ENCODE results near the gene STK32B. TPM values are rescaled to one million over a fixed set of nuclear protein-coding genes. Genes with fewer than 3 reads are reported as not detected.

The STK32B gene
- total RNA-seq, 2 experiments from 2014 or later: not detected

- H2AFZ ChIP-seq (ENCODE audit: low read length): peak overlapping the region; percentile 73; the same call in 1 of the 2 replicates
- no peak for TF ChIP-seq CTCF (conservative IDR thresholded peaks at IDR 0.05; ENCODE audit: low read length)
- TF ChIP-seq EZH2phosphoT487 (IDR thresholded peaks at IDR 0.05; ENCODE audit: borderline replicate concordance, low read depth, low read length): no peak
- ChIA-PET POLR2A (interaction anchor here (0.7 kb wide), 1 partner anchor 811 kb away, joined by 5 read pairs; no protein-coding TSS in a partner anchor), CTCF (ENCODE audit: unreplicated experiment) (no interaction called here)
- H4K20me1 ChIP-seq (ENCODE audit: insufficient read depth, low read length): no peaks in the 10 kb centered on the region
- intact Hi-C loops (cut with micrococcal nuclease; ENCODE audit: unreplicated experiment): no loop called here
- no peak overlapping the region for H3K27ac ChIP-seq (ENCODE audit: low read depth, low read length, poor library complexity, severe bottlenecking)
- H3K36me3 ChIP-seq (ENCODE audit: insufficient read depth, low read length): no peaks in the 10 kb centered on the region
- no peaks in the 10 kb centered on the region for H3K9me3 ChIP-seq (ENCODE audit: low read length)
- BruUV-seq (replicated peaks): no TSS peak
- no peak overlapping the region for H3K4me2 ChIP-seq (ENCODE audit: low read length)
- H3K9me2 ChIP-seq (ENCODE audit: insufficient read depth, low read length): no peaks in the 10 kb centered on the region
- no peaks in the 10 kb centered on the region for H3K79me2 ChIP-seq (ENCODE audit: insufficient read depth, low read depth, low read length)
- H3K4me1 ChIP-seq (ENCODE audit: insufficient read depth, low read length, poor library complexity, severe bottlenecking): peaks cover 14% of the 10 kb centered on the region
- H3K4me3 ChIP-seq (ENCODE audit: low read depth, low read length, poor library complexity, severe bottlenecking): no peak overlapping the region
- DNase-seq (ENCODE audit: low spot score): no peak
Measured at GRCh38 chr4:5032813-5033212, 18.5 kb upstream of the STK32B start.

- no peaks in the 10 kb centered on the region for H3K79me2 ChIP-seq (ENCODE audit: insufficient read depth, low read depth, low read length)
- no TSS peak for BruUV-seq (replicated peaks)
- H3K4me1 ChIP-seq (ENCODE audit: insufficient read depth, low read length, poor library complexity, severe bottlenecking): peaks cover 14% of the 10 kb centered on the region
- no peak overlapping the region for H3K4me3 ChIP-seq (ENCODE audit: low read depth, low read length, poor library complexity, severe bottlenecking)
- TF ChIP-seq EZH2phosphoT487 (IDR thresholded peaks at IDR 0.05; ENCODE audit: borderline replicate concordance, low read depth, low read length) (no peak), CTCF (conservative IDR thresholded peaks at IDR 0.05; ENCODE audit: low read length) (no peak)
- CTCF ChIA-PET (ENCODE audit: unreplicated experiment): no interaction called here
- no peaks in the 10 kb centered on the region for H3K9me2 ChIP-seq (ENCODE audit: insufficient read depth, low read length)
- intact Hi-C loops (cut with micrococcal nuclease; ENCODE audit: unreplicated experiment): no loop called here
- peak overlapping the region; percentile 73 for H2AFZ ChIP-seq (ENCODE audit: low read length)
- no peaks in the 10 kb centered on the region for H3K36me3 ChIP-seq (ENCODE audit: insufficient read depth, low read length)
- no peaks in the 10 kb centered on the region for H3K9me3 ChIP-seq (ENCODE audit: low read length)
- POLR2A ChIA-PET: no interaction called here
- 0 out of 2 replicates have a peak overlapping the region, but pooled peaks have one; percentile 1 for H3K4me2 ChIP-seq (ENCODE audit: low read length)
- H3K27ac ChIP-seq (ENCODE audit: low read depth, low read length, poor library complexity, severe bottlenecking): no peak overlapping the region
- DNase-seq (ENCODE audit: low spot score): peak; percentile 42
- no peaks in the 10 kb centered on the region for H4K20me1 ChIP-seq (ENCODE audit: insufficient read depth, low read length)
Measured at GRCh38 chr4:5033281-5033841, 17.9 kb upstream of the STK32B start.

- BruUV-seq (replicated peaks): no TSS peak
- Histone ChIP-seq H2AFZ (ENCODE audit: low read length) (peak overlapping the region; percentile 73; the same call in 1 of the 2 replicates), H3K9me2 (ENCODE audit: insufficient read depth, low read length) (no peaks in the 10 kb centered on the region), H3K4me2 (ENCODE audit: low read length) (no peak overlapping the region), H3K4me1 (ENCODE audit: insufficient read depth, low read length, poor library complexity, severe bottlenecking) (peaks cover 14% of the 10 kb centered on the region), H3K9me3 (ENCODE audit: low read length) (no peaks in the 10 kb centered on the region), H3K27ac (ENCODE audit: low read depth, low read length, poor library complexity, severe bottlenecking) (no peak overlapping the region), H3K4me3 (ENCODE audit: low read depth, low read length, poor library complexity, severe bottlenecking) (no peak overlapping the region), H4K20me1 (ENCODE audit: insufficient read depth, low read length) (no peaks in the 10 kb centered on the region), H3K36me3 (ENCODE audit: insufficient read depth, low read length) (no peaks in the 10 kb centered on the region), H3K79me2 (ENCODE audit: insufficient read depth, low read depth, low read length) (no peaks in the 10 kb centered on the region)
- no peak for DNase-seq (ENCODE audit: low spot score)
- intact Hi-C loops (cut with micrococcal nuclease; ENCODE audit: unreplicated experiment): no loop called here
- TF ChIP-seq EZH2phosphoT487 (IDR thresholded peaks at IDR 0.05; ENCODE audit: borderline replicate concordance, low read depth, low read length) (no peak), CTCF (conservative IDR thresholded peaks at IDR 0.05; ENCODE audit: low read length) (no peak)
- ChIA-PET CTCF (ENCODE audit: unreplicated experiment) (no interaction called here), POLR2A (no interaction called here)
Measured at GRCh38 chr4:5034206-5034605, 17.1 kb upstream of the STK32B start.
